NB4 (cell line): ENCODE results near the gene MSL1.
A peak's percentile ranks its signal among the peaks of the same experiment; 100 is the strongest.

Experiments
- DNase-seq: peaks from one replicate; pipeline ENCODE4 v3.0.0; 2010; ENCODE audit warnings: low read depth
- H3K4me3 ChIP-seq: one replicate; pipeline ENCODE4 v1.5.1; 2011; ENCODE audit warnings: mild to moderate bottlenecking, low read depth, low read length, moderate library complexity
- CTCF ChIP-seq: IDR thresholded peaks from one replicate; pipeline ENCODE4 v1.5.1; 2012; ENCODE audit warnings: low read depth, low read length
- MAX ChIP-seq: IDR thresholded peaks from 2 replicates; pipeline ENCODE4 v1.6.1; 2011; ENCODE audit warnings: low read depth, low read length
- MYC ChIP-seq: IDR thresholded peaks from 2 replicates; pipeline ENCODE4 v1.6.1; 2011; ENCODE audit warnings: low read depth, low read length
- POLR2A ChIP-seq: IDR thresholded peaks from 2 replicates; pipeline ENCODE4 v1.6.1; 2011; ENCODE audit warnings: mild to moderate bottlenecking; ENCODE audit not compliant: insufficient read length; ENCODE audit errors: extremely low read depth

MSL1 gene

GRCh38 chr17:40095351-40095943 is 26.3 kb upstream of the MSL1 start:
- no peak overlapping the region for H3K4me3 ChIP-seq
- DNase-seq: no peak
- TF ChIP-seq MYC (no peak), MAX (no peak), CTCF (no peak), POLR2A (no peak)

GRCh38 chr17:40095944-40096791 is 25.6 kb upstream of the MSL1 start:
- DNase-seq: no peak
- no peak overlapping the region for H3K4me3 ChIP-seq
- TF ChIP-seq MYC: no peak
- no peak for TF ChIP-seq CTCF
- TF ChIP-seq POLR2A: no peak
- no peak for TF ChIP-seq MAX

GRCh38 chr17:40097087-40097486 is 24.7 kb upstream of the MSL1 start:
- no peak overlapping the region for H3K4me3 ChIP-seq
- no peak for DNase-seq
- no peak for TF ChIP-seq MYC
- TF ChIP-seq POLR2A: no peak
- no peak for TF ChIP-seq MAX
- TF ChIP-seq CTCF: no peak

GRCh38 chr17:40097931-40098845 is 23.6 kb upstream of the MSL1 start:
- H3K4me3 ChIP-seq: peak overlapping the region; percentile 63
- no peak for TF ChIP-seq POLR2A
- TF ChIP-seq MAX: peak; percentile 91
- TF ChIP-seq MYC: peak; percentile 73
- DNase-seq: peak; percentile 82

- TF ChIP-seq CTCF (no peak), POLR2A (peak; percentile 37), MAX (peak; percentile 96), MYC (peak; percentile 100)
Observed at GRCh38 chr17:40098846-40099618, 22.7 kb upstream of the MSL1 start.

More at GRCh38 chr17:40098846-40099618, 22.7 kb upstream of the MSL1 start:
- peak overlapping the region; percentile 77 for H3K4me3 ChIP-seq
- DNase-seq: peak; percentile 100
